ENCODE data around the gene CAPNS2. TPM values are rescaled to one million over a fixed set of nuclear protein-coding genes. Genes with fewer than 3 reads are reported as not detected.

Gene CAPNS2
- total and polyA plus RNA-seq, 2 of the 8 experiments (the other 6 are each of a cell fraction or from before 2014, with no cell fraction given) = not detected

DNA sequence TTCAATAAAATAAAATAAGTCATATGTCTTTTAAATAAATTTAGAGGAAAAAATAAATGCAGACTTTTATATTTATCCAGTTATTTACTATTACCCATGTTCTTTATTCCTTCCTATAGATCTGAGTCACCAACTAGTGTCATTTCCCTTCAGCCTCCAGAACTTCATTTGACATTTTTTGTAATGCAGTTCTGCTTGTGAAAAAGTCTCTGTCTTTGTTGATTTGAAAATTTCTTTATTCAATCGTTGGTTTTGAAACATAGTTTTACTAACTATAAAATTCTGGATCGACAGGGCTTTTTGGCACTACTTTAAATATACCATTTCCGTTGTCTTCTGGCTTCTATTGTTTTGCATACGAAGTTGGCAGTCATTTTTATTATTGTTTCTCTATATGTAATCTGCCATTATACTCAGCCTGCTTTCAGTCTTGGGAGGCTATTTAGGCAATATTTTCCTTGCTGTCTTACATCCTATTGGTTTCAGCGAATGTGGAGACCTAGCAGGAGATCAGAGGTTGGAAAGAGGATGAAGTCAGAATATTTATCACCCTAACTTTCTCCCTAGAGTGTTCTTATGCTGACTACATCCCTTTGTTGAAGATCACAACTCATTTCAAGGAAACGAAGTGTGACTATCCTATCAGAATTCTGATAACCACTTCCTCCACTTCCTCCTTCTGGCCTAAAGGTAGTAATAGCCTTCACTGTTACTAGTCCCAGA lies 47.3 kb downstream of the CAPNS2 start:
- no peak overlapping the region for H2BK15ac ChIP-seq (ENCODE audit: low read length)
- FAIRE-seq = no peak
- 81% methylated on average over 6 of the region's 6 CpGs; no CpG with 5 or more reads in 1 of the 2 experiments for WGBS, 2 experiments (ENCODE audit: extremely low coverage in 1 of 2, insufficient coverage in 1 of 2, insufficient read length in 1 of 2, insufficient replicate concordance in 2 of 2, low coverage in 1 of 2, low lambda C conversion rate in 2 of 2, missing lambda C conversion rate in 1 of 2)
- no peak for TF ChIP-seq PHF8 (conservative IDR thresholded peaks at IDR 0.05; ENCODE audit: low read depth, low read length)
- TF ChIP-seq JUND (IDR thresholded peaks at IDR 0.05; ENCODE audit: low read length) = no peak
- no peak for TF ChIP-seq TCF12 (IDR thresholded peaks at IDR 0.05; ENCODE audit: low read depth, low read length)
- no peak for TF ChIP-seq BCL11A (IDR thresholded peaks at IDR 0.05; ENCODE audit: low read depth in 2 of 2, low read length in 2 of 2)
- no peak for TF ChIP-seq CBX5 (IDR thresholded peaks at IDR 0.05; ENCODE audit: low read depth, low read length)
- TF ChIP-seq SP1 (IDR thresholded peaks at IDR 0.05; ENCODE audit: low read depth, low read length) = no peak

More for the DNA sequence above, 47.3 kb downstream of the CAPNS2 start:
- Histone ChIP-seq H3K23me2 (ENCODE audit: low read depth, low read length) (no peaks in the 10 kb centered on the region), H4K8ac (ENCODE audit: extremely low read depth, insufficient read depth, low read length) (no peak overlapping the region), H2AFZ (ENCODE audit: low read length) (no peak overlapping the region), H3K36me3 (ENCODE audit: control insufficient read depth in 2 of 4, insufficient read depth in 4 of 4, low read length in 3 of 4) (no peaks in the 10 kb centered on the region), H4K5ac (ENCODE audit: insufficient read length, low read depth, low read length) (no peak overlapping the region), H2BK5ac (ENCODE audit: low read depth, low read length) (no peak overlapping the region), H4K91ac (replicated peaks; ENCODE audit: insufficient read length, low read length) (no peak overlapping the region), H3K79me2 (ENCODE audit: control insufficient read depth in 1 of 2, insufficient read depth in 2 of 2, low read length in 2 of 2) (no peaks in the 10 kb centered on the region), H2AK5ac (ENCODE audit: low read depth, low read length) (no peak overlapping the region), H3K9me3 (ENCODE audit: insufficient read depth in 2 of 2, low read depth in 1 of 2, low read length in 1 of 2) (peaks cover 12 to 13% of the 10 kb centered on the region in 2 experiments), H3K14ac (ENCODE audit: insufficient read length) (no peak overlapping the region), H3K18ac (ENCODE audit: extremely low read depth, low read length) (no peak overlapping the region), H3K27ac (ENCODE audit: low read depth, low read length) (no peak overlapping the region), H3K4me3 (ENCODE audit: extremely low read depth in 1 of 4, insufficient read depth in 2 of 4, low read depth in 3 of 4, low read length in 4 of 4) (no peak overlapping the region), H2BK120ac (replicated peaks; ENCODE audit: low read depth, low read length) (no peak overlapping the region), H3K23ac (ENCODE audit: insufficient read length) (no peak overlapping the region), H2BK12ac (ENCODE audit: low read depth, low read length) (no peak overlapping the region), H3K27me3 (replicated peaks in 1 of 4; ENCODE audit: control insufficient read depth in 3 of 4, extremely low read depth in 1 of 4, insufficient read depth in 3 of 4, low read length in 3 of 4) (no peaks in the 10 kb centered on the region), H3K4me1 (replicated peaks in 1 of 4; ENCODE audit: control insufficient read depth in 3 of 4, insufficient read depth in 4 of 4, low read length in 3 of 4) (no peaks in the 10 kb centered on the region), H3K56ac (replicated peaks; ENCODE audit: insufficient read length, low read depth, low read length) (no peak overlapping the region), H3K4me2 (ENCODE audit: insufficient read depth in 1 of 2, low read depth in 2 of 2, low read length in 2 of 2) (no peak overlapping the region), H3K79me1 (ENCODE audit: low read depth, low read length) (no peaks in the 10 kb centered on the region), H3K9ac (replicated peaks in 1 of 4; ENCODE audit: extremely low read depth in 1 of 4, low read depth in 3 of 4, low read length in 3 of 4) (no peak overlapping the region), H2BK20ac (ENCODE audit: low read length) (no peak overlapping the region), H3K4ac (replicated peaks; ENCODE audit: insufficient read length, low read depth, low read length) (no peak overlapping the region), H4K20me1 (replicated peaks in 1 of 2; ENCODE audit: control insufficient read depth in 1 of 2, insufficient read depth in 2 of 2, low read length in 2 of 2) (no peaks in the 10 kb centered on the region)
- POLR2A ChIA-PET (ENCODE audit: partially characterized antibody) = no interaction called here
- no peak for DNase-seq (ENCODE audit: low read depth in 1 of 2, low spot score in 2 of 2)
- CTCF ChIA-PET (ENCODE audit: partially characterized antibody) = no interaction called here
